ENCODE measurements around the gene POU3F1.

Gene POU3F1

DNA sequence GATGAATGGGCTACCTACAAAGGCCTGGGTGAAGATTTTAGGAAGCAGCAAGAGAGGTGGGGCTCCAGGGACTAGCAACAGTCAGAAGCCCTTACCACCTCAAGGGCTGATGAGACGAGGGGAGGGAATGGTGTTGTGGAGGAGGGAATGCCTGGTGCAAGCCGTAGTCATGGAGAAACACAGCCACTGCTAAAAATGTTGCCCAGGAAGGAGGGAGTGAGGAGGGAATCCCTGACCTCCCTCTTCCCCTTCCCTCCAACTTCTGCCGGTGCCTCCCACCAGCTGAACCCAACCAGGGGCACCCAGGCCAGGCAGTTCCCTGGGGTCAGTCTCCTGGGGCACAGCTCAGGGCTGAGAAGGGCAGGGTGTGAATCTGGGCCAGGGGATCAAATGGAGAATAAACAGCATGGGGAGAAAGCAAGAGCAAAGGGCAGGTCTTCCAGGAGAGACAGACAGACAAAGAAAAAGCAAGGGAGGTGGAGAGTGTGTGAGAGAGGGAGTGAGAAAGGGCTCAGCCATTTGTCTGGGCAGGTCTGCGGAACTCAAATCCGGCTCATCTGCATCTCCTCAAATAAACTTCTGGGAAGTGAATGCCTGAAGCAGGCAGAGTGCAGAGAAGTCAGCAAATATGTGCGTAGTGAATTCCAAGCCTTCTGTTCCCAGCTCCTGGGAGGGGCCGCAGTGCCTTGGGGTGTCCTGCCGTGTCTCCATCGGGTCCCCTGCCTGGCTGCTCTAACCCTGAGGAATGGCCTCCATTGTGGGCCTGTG, 27.1 kb upstream of the POU3F1 start:
- no peak for DNase-seq

GRCh38 chr1:38072858-38073257, 26.3 kb upstream of the POU3F1 start:
- no peak for DNase-seq

DNA sequence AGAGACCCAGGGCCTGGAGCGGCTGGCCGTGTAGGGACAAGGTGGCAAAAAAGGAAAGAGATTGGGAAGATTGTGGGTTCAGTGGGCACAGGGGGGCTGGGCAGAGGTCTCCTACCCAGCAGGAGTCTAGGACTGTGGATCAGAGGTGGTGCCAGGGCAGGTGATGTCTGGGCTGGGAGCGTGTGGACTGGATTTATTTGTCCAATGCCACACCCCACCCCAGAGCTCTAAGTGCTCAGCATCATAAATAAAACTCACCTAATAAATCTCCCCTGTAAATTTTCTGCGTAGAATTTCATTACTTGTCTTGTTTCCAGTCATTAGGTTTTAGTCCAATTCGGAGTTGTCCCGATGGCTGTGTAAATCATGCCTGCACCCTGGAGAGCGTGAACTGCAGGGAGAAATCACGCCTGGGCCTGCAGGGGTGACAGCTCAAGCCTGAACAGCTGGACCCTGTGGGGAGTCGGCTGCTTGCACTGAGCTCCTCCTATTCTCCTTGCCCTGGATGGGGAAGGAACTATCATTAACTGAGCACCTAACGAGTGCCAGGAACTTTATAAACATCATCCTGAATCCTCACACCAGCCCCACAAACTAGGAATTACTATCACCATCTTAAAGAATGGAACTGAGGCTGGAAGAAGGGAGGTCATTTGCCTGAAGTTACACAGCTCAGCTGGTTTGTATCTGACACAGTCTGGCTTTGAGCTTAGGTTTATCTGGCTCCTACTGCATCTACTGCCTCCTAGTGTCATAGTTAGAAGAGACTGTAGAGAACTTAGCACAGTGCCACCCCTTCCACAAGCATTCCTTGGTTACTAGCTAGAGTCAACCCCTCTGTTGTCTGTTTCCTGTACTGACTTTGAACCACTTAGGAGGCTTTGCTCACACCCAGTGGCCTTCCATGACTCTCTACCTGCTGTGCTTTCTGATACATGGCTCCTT, 25.0 kb upstream of the POU3F1 start:
- DNase-seq = no peak

- DNase-seq = no peak
Observed at GRCh38 chr1:38068980-38069340, 22.4 kb upstream of the POU3F1 start.

DNA sequence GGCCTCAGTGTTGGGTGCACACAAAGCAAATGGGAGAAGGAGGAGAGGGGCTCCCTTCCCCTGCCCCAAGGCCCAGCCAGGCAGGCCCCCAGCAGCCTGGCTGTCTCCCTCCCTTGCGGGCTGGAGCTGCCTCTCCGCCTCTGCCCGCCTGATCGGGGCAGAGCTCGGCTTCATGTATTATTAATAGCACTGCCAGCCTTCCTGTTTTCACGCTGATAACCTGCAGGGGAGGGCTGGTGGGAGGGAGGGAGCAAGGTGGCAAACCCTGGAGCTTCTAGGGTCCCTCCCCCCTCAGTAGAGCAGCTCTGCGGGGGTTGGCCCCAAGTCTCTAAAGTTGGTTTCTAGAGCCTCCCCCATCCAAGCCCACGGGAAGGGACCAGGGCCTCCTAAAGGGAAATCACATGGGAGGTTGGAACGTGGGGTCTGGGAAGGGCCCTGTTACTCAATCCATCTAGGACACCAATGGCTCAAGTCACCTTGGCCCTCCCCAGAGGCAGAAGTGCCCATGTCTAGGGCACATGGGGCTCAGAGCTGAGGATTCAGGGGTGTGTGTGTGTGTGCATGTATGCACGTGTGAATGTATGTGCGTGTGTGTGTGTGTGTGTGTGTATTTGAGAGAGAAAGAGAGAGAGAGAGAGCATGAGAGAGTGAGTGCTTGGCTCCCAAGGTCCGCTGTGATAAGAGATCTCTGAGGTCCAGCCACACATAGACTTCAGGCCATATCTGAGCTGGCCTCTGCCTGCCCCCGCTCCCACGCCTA, 21.8 kb upstream of the POU3F1 start:
- no peak for DNase-seq

DNA sequence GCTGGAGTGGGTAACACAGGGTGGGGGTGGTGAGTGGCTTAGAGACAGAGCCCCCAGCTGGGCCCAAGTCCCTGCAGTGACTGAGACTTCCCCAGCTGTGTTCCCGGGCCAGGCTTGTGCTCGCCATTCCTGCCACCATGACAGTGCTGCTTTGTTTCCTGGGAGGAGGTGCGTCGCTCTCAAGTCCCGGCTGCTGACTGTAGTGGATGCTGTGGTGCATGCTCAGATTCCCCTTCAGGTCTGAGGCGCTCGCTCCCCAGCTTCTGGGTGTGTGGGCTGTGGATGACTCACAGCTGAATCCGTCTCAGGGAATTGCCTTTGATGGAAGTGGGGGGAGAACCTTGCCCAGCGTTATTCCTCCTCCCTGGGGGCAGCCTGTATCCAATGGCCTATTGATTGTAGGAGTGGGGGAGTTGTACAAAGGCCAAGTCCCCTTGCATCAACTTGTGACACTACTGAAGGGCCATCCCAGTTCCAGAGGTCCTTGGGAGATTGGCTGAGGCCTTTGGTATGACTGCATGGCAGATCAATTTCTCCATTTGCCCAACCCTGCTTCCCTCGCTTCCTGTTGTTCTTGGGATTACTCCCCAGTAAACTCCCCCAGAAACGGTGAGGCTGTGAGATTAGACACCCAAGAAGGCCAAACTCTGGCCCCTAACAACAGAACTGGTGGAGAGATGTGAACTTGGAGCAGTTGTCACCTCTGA, 17.8 kb upstream of the POU3F1 start:
- DNase-seq = no peak

- no peak for DNase-seq
Observed at GRCh38 chr1:38063616-38064015, 17.0 kb upstream of the POU3F1 start.

- no peak for DNase-seq
Observed at GRCh38 chr1:38062361-38063288, 16.0 kb upstream of the POU3F1 start.

GRCh38 chr1:38061883-38062328, 15.3 kb upstream of the POU3F1 start:
- no peak for DNase-seq

- DNase-seq = no peak
Observed at GRCh38 chr1:38061290-38061689, 14.7 kb upstream of the POU3F1 start.

DNA sequence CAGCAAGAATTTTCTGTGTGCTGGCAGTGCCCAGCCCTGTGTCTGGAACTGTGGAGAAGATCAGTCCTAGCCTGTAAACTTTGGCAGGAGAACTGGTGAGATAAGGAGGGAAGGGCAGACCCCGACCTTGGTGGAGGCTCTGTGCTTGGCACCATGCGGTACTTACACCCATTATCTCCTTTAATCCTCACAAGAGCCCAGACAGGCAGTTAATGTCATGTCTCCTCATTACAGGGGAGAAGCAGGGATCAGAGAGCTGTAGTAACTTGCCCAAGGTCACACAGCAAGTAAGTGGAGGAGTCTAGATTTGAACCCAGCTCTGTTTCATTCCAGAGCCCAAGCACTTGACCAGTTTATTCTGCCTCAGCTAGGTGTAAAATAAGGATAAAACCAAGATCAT, 13.9 kb upstream of the POU3F1 start:
- DNase-seq = no peak

DNA sequence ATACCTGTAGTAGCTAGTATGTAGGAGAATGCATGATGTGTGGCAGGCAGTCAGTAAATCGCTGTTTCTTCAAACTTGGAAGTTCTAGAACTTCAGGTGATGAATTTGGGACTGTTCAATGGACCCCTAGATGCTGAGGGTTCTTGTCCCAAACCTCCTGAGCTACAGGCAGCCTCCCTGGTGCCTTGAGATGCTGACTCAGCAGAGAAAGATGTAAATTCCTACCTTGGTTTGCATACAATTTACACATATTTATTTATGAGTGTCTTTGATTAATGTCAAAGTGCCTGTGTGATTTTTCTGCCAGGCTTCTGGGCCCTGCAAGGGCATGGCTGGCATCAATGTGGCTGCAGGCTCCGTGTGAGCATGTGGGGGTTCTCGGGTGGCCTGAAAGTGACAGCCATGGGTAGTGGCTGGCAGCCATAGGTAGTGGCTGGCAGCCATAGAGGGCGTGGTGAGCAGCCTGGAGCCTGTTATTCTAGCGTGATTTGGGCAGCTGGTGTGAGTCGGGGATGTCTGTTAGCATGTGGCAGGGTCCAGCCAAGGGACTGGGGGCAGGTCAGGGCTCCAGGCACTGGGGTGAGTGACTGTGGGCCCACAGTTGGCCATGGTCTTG, 13.2 kb upstream of the POU3F1 start:
- DNase-seq = no peak

- DNase-seq = no peak
Observed at GRCh38 chr1:38055965-38056364, 9.4 kb upstream of the POU3F1 start.

DNA sequence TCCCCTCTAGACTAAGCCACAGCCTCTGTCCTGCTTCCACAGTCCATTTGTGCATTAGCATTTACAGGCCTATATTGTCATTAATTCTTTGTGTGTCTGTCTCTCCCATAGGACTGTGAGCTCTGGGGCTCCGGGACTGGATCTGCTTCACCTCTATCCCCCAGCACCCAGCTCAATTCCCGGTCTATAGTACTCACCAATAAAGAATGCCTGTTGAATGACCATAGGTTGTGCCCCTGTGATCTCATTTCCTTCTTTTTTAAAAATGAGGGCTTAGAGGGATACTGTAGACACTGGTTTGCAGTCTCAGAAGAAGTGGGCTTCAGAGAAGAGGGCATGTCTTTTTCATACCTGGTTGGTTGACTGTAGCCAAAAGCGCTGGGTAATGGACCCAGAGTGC, 8.8 kb upstream of the POU3F1 start:
- no peak for DNase-seq

- DNase-seq = no peak
Observed at GRCh38 chr1:38053416-38054091, 7.0 kb upstream of the POU3F1 start.

DNA sequence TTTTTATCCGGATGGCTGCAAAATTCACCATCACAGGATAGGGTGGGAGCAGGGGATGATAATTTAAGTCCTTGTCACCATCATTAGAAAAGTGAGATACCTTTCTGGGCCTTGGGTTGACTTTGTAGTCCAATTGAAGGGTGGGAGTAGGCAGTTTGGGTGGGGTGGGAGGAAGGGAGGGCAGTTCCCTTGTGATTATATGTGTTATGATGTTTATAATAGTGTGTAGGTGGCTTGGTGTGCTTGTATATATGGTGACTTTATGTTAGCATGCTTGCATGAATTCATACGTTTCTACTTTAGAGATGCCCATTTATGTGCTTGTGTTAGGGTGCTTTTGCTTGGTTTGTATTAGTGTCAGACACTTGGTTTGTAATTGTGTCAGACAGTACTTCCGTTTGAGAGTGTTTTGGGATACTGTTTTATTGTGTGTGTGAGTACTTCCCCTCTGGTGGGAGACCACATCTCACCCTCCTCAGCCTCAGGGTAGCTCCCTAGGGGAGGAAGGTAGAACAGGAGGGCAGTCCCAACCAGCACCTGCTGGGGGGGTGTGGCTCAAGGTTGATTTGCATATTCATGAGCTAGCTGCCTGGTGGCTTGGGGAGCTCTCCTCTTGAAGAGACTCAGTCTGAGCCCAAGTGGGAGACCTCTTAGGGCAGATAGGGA, 6.3 kb upstream of the POU3F1 start:
- no peak for DNase-seq

- DNase-seq = no peak
Observed at GRCh38 chr1:38051079-38051543, 4.5 kb upstream of the POU3F1 start.

DNA sequence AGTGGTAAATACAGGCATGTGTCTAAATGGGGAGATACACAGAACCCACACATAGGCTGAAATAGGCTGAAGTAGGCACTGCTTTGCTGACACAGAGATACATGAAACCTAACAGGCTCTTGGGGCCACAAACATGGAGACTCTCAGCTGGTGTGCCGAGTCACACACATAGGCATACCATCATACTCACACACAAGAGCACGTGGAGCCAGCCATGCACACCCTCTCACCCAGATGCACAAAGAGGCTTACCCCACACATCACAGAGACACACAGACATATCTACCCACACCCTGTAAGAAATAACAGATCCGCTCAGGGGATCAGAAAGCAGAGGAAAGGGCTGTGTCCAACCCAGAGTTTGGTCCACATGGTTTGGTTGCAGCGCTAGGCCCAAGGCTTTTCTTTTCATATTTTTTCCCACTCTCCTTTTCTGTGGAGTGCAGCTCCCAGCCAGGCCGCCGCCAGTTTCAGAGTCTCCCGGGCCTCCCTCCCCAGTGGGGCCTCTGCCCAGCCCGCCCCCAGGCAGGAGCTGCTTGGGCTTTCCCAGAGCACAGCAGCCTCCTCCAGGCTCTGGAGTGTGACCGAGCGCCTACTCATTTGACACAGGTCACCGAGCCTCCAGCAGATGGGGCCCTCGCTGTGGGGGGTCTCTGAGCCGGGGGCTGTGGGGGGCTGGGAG, 3.9 kb upstream of the POU3F1 start:
- no peak for DNase-seq

GRCh38 chr1:38047603-38048141, 1.1 kb upstream of the POU3F1 start:
- no peak for DNase-seq

All from activated CD4-positive, alpha-beta T cell treated with anti-CD3 and anti-CD28 coated beads for 4 hours (primary cell).